SU-DHL-6 (cell line): ENCODE data around the gene ASB3.
A peak's percentile ranks its signal among the peaks of the same experiment; 100 is the strongest.

Experiments
- H2AFZ ChIP-seq: fragments of 200-600 bp; sonication (generic); 2 replicates; pipeline ENCODE4 v1.6.1; 2014; ENCODE audit warnings: low read depth, mild to moderate bottlenecking, moderate library complexity, mixed read lengths, antibody characterized with exemption, low read length; ENCODE audit not compliant: severe bottlenecking
- H3F3A ChIP-seq: fragments of 200-600 bp; shearing (Covaris generic); 2 replicates; pipeline ENCODE4 v1.6.0; 2016; ENCODE audit warnings: antibody characterized with exemption, mild to moderate bottlenecking; ENCODE audit not compliant: insufficient read depth
- H3K27ac ChIP-seq: fragments of 200-600 bp; sonication (generic); 2 replicates; pipeline ENCODE4 v1.5.1; 2016; ENCODE audit warnings: low read depth, mild to moderate bottlenecking, low read length, moderate library complexity, mixed read lengths
- H3K27me3 ChIP-seq: fragments of 200-600 bp; sonication (generic), shearing (Covaris generic); 2 replicates; pipeline ENCODE4 v1.6.0; 2014; ENCODE audit warnings: mild to moderate bottlenecking, low read length
- H3K36me3 ChIP-seq: fragments of 200-600 bp; sonication (generic); 2 replicates; pipeline ENCODE4 v1.6.1; 2014; ENCODE audit warnings: mild to moderate bottlenecking, low read length, mixed read lengths
- H3K4me2 ChIP-seq: fragments of 300-600, 200-600 bp; shearing (Covaris generic), sonication (generic); 2 replicates; pipeline ENCODE4 v1.6.0; 2014; ENCODE audit warnings: low read length, low read depth, mild to moderate bottlenecking; ENCODE audit not compliant: poor library complexity, severe bottlenecking
- H3K4me3 ChIP-seq: fragments of 200-600 bp; sonication (generic); 2 replicates; pipeline ENCODE4 v1.5.1; 2014; ENCODE audit warnings: antibody characterized with exemption, low read length, mild to moderate bottlenecking, mixed read lengths; ENCODE audit not compliant: insufficient read depth, poor library complexity, severe bottlenecking
- H3K79me2 ChIP-seq: fragments of 200-600 bp; sonication (generic); 2 replicates; pipeline ENCODE4 v1.6.1; 2014; ENCODE audit warnings: mild to moderate bottlenecking, low read length, moderate library complexity; ENCODE audit not compliant: insufficient read depth
- H3K9ac ChIP-seq: fragments of 200-600 bp; sonication (generic); 2 replicates; pipeline ENCODE4 v1.7.0; 2014; ENCODE audit warnings: mild to moderate bottlenecking, low read length
- H3K9me2 ChIP-seq: fragments of 200-600 bp; sonication (generic); replicated peaks from 2 replicates; pipeline ENCODE4 v1.6.1; 2014; ENCODE audit warnings: low read length; ENCODE audit not compliant: insufficient read depth
- H3K9me3 ChIP-seq: fragments of 200-600 bp; sonication (generic); 2 replicates; pipeline ENCODE4 v1.6.1; 2014; ENCODE audit warnings: low read length, mixed read lengths; ENCODE audit not compliant: insufficient read depth
- H4K20me1 ChIP-seq: fragments of 200-600 bp; sonication (generic); 2 replicates; pipeline ENCODE4 v1.6.1; 2014; ENCODE audit warnings: low read depth, mild to moderate bottlenecking, antibody characterized with exemption, low read length, moderate library complexity, mixed read lengths
- CTCF ChIP-seq: fragments of 200-600 bp; sonication (generic); IDR thresholded peaks from one replicate; pipeline ENCODE4 v1.5.1; 2017; ENCODE audit warnings: antibody characterized with exemption, mild to moderate bottlenecking, low read length, moderate library complexity; ENCODE audit not compliant: insufficient read depth, poor library complexity, severe bottlenecking
- EZH2phosphoT487 ChIP-seq: fragments of 200-600 bp; sonication (generic), shearing (Covaris generic); conservative IDR thresholded peaks from 2 replicates; pipeline ENCODE4 v1.6.1; 2018; ENCODE audit warnings: mild to moderate bottlenecking, antibody characterized with exemption, low read length, moderate library complexity, mixed read lengths

ASB3 gene

GRCh38 chr2:53770264-53770663 is 16.5 kb downstream of the ASB3 start:
- no peak overlapping the region for H3K9ac ChIP-seq
- peak overlapping the region; percentile 92 for H3K4me2 ChIP-seq
- TF ChIP-seq CTCF (no peak), EZH2phosphoT487 (no peak)
- H3K4me3 ChIP-seq = no peak overlapping the region
- H4K20me1 ChIP-seq = no peaks in the 10 kb centered on the region
- H3K79me2 ChIP-seq = peaks cover 43% of the 10 kb centered on the region
- no peaks in the 10 kb centered on the region for H3K27me3 ChIP-seq
- H3K9me3 ChIP-seq = no peaks in the 10 kb centered on the region
- no peak overlapping the region for H2AFZ ChIP-seq
- H3K9me2 ChIP-seq = no peaks in the 10 kb centered on the region
- peak overlapping the region; percentile 6; the same call in 1 of the 2 replicates for H3K27ac ChIP-seq
- peaks cover 46% of the 10 kb centered on the region for H3F3A ChIP-seq
- H3K36me3 ChIP-seq = peaks cover 18% of the 10 kb centered on the region

- Histone ChIP-seq H3K4me2 (peak overlapping the region; percentile 92), H2AFZ (no peak overlapping the region), H3K79me2 (peaks cover 41% of the 10 kb centered on the region), H3F3A (peaks cover 38% of the 10 kb centered on the region), H3K9ac (peak overlapping the region; percentile 86), H4K20me1 (no peaks in the 10 kb centered on the region), H3K27me3 (no peaks in the 10 kb centered on the region), H3K27ac (peak overlapping the region; percentile 5; the same call in 1 of the 2 replicates), H3K9me3 (no peaks in the 10 kb centered on the region), H3K9me2 (no peaks in the 10 kb centered on the region), H3K36me3 (peaks cover 10% of the 10 kb centered on the region; the same call in 1 of the 2 replicates), H3K4me3 (peak overlapping the region; percentile 79)
- TF ChIP-seq EZH2phosphoT487 (no peak), CTCF (no peak)
Measured at GRCh38 chr2:53769318-53769945, 17.3 kb downstream of the ASB3 start.

GRCh38 chr2:53768242-53768542 is 18.6 kb downstream of the ASB3 start:
- H3K27ac ChIP-seq = peak overlapping the region; percentile 83
- no peaks in the 10 kb centered on the region for H3K9me2 ChIP-seq
- H3K4me2 ChIP-seq = peak overlapping the region; percentile 92
- H3K9ac ChIP-seq = peak overlapping the region; percentile 86
- H2AFZ ChIP-seq = peak overlapping the region; percentile 75
- peaks cover 7% of the 10 kb centered on the region; the same call in 1 of the 2 replicates for H3K36me3 ChIP-seq
- H4K20me1 ChIP-seq = no peaks in the 10 kb centered on the region
- peaks cover 30% of the 10 kb centered on the region for H3F3A ChIP-seq
- H3K9me3 ChIP-seq = no peaks in the 10 kb centered on the region
- peaks cover 41% of the 10 kb centered on the region for H3K79me2 ChIP-seq
- peak overlapping the region; percentile 79 for H3K4me3 ChIP-seq
- TF ChIP-seq CTCF (no peak), EZH2phosphoT487 (no peak)
- no peaks in the 10 kb centered on the region for H3K27me3 ChIP-seq
